Panc1 (cell line): Measurements from ENCODE around the gene ZFHX2.

Experiments
- CTCF ChIP-seq: fragments of 450-650 bp; IDR thresholded peaks from 2 replicates; pipeline ENCODE4 v1.5.1; 2017; ENCODE audit warnings: mild to moderate bottlenecking
- SIN3A ChIP-seq: IDR thresholded peaks from 2 replicates; pipeline ENCODE4 v1.6.1; 2012; ENCODE audit warnings: low read depth, mild to moderate bottlenecking, low read length, moderate library complexity, borderline replicate concordance; ENCODE audit not compliant: insufficient read depth
- TF ChIP-seq, protein P1 (sequence below), 2 experiments: IDR thresholded peaks; 2 replicates each; pipeline ENCODE4 v1.6.1; 2011 to 2012; ENCODE audit warnings: low read depth in 2 of 2, control low read depth in 1 of 2, low read length in 1 of 2, mild to moderate bottlenecking in 1 of 2, moderate library complexity in 1 of 2; ENCODE audit not compliant: insufficient read depth in 1 of 2

DNA sequence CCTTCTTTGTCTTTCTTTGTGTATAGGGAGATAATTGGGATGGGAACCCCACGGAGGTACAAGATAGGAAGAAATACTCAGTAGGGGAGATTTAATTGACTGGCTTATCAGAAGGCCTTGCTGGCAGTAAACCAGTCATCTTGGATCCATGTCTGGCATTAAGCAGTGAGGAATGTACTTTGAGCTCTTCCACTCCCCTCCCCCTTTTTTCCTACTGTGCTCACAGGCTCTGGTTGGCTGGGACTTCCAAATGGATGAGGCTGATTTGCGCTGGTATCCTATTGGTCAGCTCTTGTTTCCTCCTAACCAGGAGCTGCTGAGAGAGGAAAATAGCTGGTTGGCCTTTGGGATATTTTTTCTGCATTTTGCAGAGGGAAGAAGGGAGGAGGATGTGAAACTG lies 57.3 kb downstream of the ZFHX2 start:
- TF ChIP-seq CTCF = no peak
- TF ChIP-seq, protein P1, sequence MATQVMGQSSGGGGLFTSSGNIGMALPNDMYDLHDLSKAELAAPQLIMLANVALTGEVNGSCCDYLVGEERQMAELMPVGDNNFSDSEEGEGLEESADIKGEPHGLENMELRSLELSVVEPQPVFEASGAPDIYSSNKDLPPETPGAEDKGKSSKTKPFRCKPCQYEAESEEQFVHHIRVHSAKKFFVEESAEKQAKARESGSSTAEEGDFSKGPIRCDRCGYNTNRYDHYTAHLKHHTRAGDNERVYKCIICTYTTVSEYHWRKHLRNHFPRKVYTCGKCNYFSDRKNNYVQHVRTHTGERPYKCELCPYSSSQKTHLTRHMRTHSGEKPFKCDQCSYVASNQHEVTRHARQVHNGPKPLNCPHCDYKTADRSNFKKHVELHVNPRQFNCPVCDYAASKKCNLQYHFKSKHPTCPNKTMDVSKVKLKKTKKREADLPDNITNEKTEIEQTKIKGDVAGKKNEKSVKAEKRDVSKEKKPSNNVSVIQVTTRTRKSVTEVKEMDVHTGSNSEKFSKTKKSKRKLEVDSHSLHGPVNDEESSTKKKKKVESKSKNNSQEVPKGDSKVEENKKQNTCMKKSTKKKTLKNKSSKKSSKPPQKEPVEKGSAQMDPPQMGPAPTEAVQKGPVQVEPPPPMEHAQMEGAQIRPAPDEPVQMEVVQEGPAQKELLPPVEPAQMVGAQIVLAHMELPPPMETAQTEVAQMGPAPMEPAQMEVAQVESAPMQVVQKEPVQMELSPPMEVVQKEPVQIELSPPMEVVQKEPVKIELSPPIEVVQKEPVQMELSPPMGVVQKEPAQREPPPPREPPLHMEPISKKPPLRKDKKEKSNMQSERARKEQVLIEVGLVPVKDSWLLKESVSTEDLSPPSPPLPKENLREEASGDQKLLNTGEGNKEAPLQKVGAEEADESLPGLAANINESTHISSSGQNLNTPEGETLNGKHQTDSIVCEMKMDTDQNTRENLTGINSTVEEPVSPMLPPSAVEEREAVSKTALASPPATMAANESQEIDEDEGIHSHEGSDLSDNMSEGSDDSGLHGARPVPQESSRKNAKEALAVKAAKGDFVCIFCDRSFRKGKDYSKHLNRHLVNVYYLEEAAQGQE (IDR thresholded peaks at IDR 0.05; ENCODE audit: insufficient read depth in 1 of 2, low read depth in 2 of 2, low read length in 1 of 2) = no peak
- TF ChIP-seq SIN3A = no peak
